Measurements from ENCODE around the gene PSENEN.

DNA sequence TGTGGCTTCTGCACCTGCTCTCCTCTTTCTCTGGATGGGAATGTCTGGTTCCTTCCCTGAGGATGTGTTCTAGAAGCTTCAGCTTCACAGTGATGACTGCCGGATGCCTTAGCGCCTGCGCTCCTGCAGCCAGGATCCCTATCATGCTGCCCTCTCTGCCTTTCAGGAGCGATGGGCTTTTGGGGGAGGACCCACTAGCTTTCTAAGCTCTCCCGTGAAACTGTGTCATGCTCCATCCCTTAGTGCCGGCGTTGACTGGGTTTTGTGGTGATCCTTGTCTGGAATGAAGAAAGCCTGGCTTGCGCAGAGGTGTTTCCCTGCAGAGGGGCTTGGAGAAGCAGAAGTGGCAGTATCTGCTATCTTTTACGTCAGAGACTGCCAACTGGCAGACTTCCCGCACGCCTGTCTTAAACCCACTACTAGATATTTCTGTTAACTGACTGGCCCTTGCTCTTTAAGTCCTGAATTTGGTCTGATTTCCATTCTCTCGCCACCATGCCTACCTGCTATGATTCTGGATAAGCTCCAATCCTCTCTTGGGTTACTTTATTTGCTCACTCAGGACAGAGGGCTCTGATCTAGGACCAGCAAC lies 31.5 kb upstream of the PSENEN start:
- no peak for TF ChIP-seq POLR2A (IDR thresholded peaks at IDR 0.05; ENCODE audit: low read depth, low read length)
- no peak for TF ChIP-seq POLR2AphosphoS5 (IDR thresholded peaks at IDR 0.05; ENCODE audit: low read depth, low read length)
- no peak for TF ChIP-seq TAF1 (IDR thresholded peaks at IDR 0.05; ENCODE audit: low read depth, low read length)
- TF ChIP-seq SPI1 (IDR thresholded peaks at IDR 0.05; ENCODE audit: low read depth, low read length) = no peak
